Esophagus squamous epithelium (tissue), 4 donors: Measurements from ENCODE around the gene MRPL21.

Experiments used
- POLR2A ChIP-seq, 4 donors: fragments of 450-650 bp; IDR thresholded peaks; one replicate each; pipeline ENCODE4 v1.6.1; 2017; ENCODE audit warnings: antibody characterized with exemption in 4 of 4, mild to moderate bottlenecking in 4 of 4, moderate library complexity in 3 of 4
- TF ChIP-seq, protein P1 (sequence below), 6 experiments: fragments of 450-650 bp in 4 of 6; fragments of 200-600 bp in 2 of 6; sonication (generic) in 2 of 6; IDR thresholded peaks; one replicate each; pipeline ENCODE4 v1.5.1; 2016 to 2019; ENCODE audit warnings: antibody characterized with exemption in 6 of 6, mild to moderate bottlenecking in 4 of 6, moderate library complexity in 4 of 6

DNA sequence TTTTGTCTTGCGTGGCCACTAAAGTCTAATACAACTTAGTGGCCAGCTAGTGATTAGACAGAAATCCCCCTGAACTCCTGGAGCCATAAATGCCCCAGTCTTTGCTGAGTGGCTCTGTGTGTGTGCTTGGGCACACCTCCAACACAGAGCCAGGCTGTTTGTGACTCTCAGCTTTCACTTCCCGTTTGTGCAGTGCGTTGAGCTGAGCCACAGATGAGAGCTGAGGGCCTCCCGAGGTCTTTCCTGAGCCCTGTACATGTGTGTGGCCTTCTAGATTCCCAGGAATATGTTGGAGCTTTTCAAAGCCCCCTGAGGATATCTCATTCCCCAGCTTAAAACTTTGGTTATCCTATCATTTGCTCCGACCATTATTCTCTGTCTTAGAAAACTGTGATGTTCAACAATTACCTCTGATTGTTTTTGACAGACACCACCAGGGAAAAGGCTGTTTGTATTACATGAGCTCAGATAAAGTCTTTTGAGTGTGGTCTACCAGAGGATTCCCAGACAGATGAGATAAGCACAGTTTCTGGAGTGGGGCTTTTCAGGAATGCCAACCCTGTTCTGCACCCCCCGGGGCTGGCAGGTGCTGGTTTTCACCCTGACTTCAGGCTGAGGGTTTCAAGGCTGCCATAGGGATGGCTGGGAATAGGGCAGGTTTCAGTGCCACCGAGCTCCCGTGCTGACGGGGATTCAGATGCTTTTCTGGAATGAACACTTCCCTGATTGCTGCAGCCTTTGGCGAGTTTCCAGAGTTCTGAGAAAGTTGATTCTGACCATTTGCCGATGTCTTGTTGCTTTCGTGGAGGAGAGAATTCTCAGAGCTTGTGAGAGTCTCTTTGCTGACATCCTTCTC is 23.9 kb upstream of the MRPL21 start:
- no peak for TF ChIP-seq POLR2A (IDR thresholded peaks at IDR 0.05)
- TF ChIP-seq, protein P1, sequence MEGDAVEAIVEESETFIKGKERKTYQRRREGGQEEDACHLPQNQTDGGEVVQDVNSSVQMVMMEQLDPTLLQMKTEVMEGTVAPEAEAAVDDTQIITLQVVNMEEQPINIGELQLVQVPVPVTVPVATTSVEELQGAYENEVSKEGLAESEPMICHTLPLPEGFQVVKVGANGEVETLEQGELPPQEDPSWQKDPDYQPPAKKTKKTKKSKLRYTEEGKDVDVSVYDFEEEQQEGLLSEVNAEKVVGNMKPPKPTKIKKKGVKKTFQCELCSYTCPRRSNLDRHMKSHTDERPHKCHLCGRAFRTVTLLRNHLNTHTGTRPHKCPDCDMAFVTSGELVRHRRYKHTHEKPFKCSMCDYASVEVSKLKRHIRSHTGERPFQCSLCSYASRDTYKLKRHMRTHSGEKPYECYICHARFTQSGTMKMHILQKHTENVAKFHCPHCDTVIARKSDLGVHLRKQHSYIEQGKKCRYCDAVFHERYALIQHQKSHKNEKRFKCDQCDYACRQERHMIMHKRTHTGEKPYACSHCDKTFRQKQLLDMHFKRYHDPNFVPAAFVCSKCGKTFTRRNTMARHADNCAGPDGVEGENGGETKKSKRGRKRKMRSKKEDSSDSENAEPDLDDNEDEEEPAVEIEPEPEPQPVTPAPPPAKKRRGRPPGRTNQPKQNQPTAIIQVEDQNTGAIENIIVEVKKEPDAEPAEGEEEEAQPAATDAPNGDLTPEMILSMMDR (IDR thresholded peaks at IDR 0.05) = no peak
